Putamen (tissue), 1 donor: ENCODE results near the gene LVRN.

Source experiments
- DNase-seq: peaks from one replicate; pipeline ENCODE4 v3.0.0-alpha.2; 2016; ENCODE audit warnings: low spot score

The LVRN gene

GRCh38 chr5:115956957-115957356, 5.3 kb upstream of the LVRN start:
- DNase-seq: no peak

- DNase-seq: no peak
These were observed 665 bp upstream of the LVRN start for GRCh38 chr5:115961381-115962238.

GRCh38 chr5:115962565-115963402, 509 bp downstream of the LVRN start:
- no peak for DNase-seq

GRCh38 chr5:115963566-115963965, 1.3 kb downstream of the LVRN start:
- no peak for DNase-seq

GRCh38 chr5:115968770-115969169, 6.5 kb downstream of the LVRN start:
- no peak for DNase-seq

- DNase-seq: no peak
These were observed 14.8 kb downstream of the LVRN start for GRCh38 chr5:115977096-115977495.

GRCh38 chr5:115977988-115978387, 15.7 kb downstream of the LVRN start:
- DNase-seq: no peak

GRCh38 chr5:115978779-115979178, 16.5 kb downstream of the LVRN start:
- DNase-seq: no peak

GRCh38 chr5:115979201-115980041, 17.1 kb downstream of the LVRN start:
- DNase-seq: no peak

- DNase-seq: no peak
These were observed 21.2 kb downstream of the LVRN start for GRCh38 chr5:115983519-115983918.

GRCh38 chr5:115985802-115986757, 23.8 kb downstream of the LVRN start:
- no peak for DNase-seq

- no peak for DNase-seq
These were observed 25.7 kb downstream of the LVRN start for GRCh38 chr5:115988002-115988401.

GRCh38 chr5:115992848-115993350, 30.6 kb downstream of the LVRN start:
- DNase-seq: no peak

- no peak for DNase-seq
These were observed 33.1 kb downstream of the LVRN start for GRCh38 chr5:115995351-115995750.

GRCh38 chr5:116002116-116002906, 40.0 kb downstream of the LVRN start:
- DNase-seq: no peak

- DNase-seq: no peak
These were observed 42.0 kb downstream of the LVRN start for GRCh38 chr5:116004248-116004647.

- no peak for DNase-seq
These were observed 47.5 kb downstream of the LVRN start for GRCh38 chr5:116009806-116010205.

GRCh38 chr5:116011046-116011445, 48.8 kb downstream of the LVRN start:
- no peak for DNase-seq

GRCh38 chr5:116013207-116013785, 51.0 kb downstream of the LVRN start:
- DNase-seq: no peak

- DNase-seq: no peak
These were observed 51.7 kb downstream of the LVRN start for GRCh38 chr5:116013936-116014335.
